Mesothelial cell of epicardium (in vitro differentiated cells): ENCODE measurements around the gene SLC9A7. TPM values are rescaled to one million over a fixed set of nuclear protein-coding genes. Genes with fewer than 3 reads are reported as not detected.

ENCODE experiments used
- DNase-seq, 2 experiments: peaks; one replicate each; pipeline ENCODE4 v3.0.0; 2021; ENCODE audit warnings: low spot score in 2 of 2; ENCODE audit not compliant: unreplicated experiment in 2 of 2
- H3K27ac Mint-ChIP-seq: 2 replicates; pipeline ENCODE4 v1.8.0; 2021; ENCODE audit warnings: mixed read lengths
- H3K27me3 Mint-ChIP-seq: 2 replicates; pipeline ENCODE4 v1.8.0; 2021; ENCODE audit warnings: low read depth, mixed read lengths
- H3K36me3 Mint-ChIP-seq: 2 replicates; pipeline ENCODE4 v1.8.0; 2021; ENCODE audit warnings: mixed read lengths
- H3K4me1 Mint-ChIP-seq: 2 replicates; pipeline ENCODE4 v1.8.0; 2021; ENCODE audit warnings: mixed read lengths
- H3K4me3 Mint-ChIP-seq: 2 replicates; pipeline ENCODE4 v1.8.0; 2021; ENCODE audit warnings: mild to moderate bottlenecking, moderate library complexity, mixed read lengths
- H3K9me3 Mint-ChIP-seq: 2 replicates; pipeline ENCODE4 v1.8.0; 2021; ENCODE audit warnings: mixed read lengths
- CTCF ChIP-seq: fragments of 200-600 bp; sonication (generic); IDR thresholded peaks from one replicate; pipeline ENCODE4 v1.5.0; 2021; ENCODE audit warnings: antibody characterized with exemption; ENCODE audit not compliant: unreplicated experiment
- total RNA-seq: library from RNA; stranded (reverse); gene quantifications from 3 replicates; pipeline ENCODE4 v1.2.1, GENCODE V29; 2021

Gene SLC9A7
- total RNA-seq, 1 donor from 2014 or later: 14.1 TPM

DNA sequence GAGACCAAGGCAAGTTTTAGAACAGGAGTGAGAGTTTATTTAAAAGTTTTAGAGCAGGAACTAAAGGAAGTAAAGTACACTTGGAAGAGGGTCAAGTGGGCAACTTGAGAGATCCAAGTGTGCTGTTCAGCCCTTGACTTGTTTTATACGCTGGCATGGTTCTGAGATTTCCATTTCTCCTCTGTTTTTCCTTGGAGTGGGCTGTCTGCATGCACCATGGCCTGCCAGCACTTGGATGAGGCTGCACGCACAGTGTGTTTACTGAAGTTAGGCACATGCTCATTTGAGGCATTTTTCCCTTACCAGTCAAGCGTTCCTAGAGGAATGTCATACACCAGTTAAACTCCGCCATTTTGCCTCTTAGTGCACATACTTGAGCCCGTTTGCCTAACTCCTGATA lies 205.0 kb downstream of the SLC9A7 start:
- no peak overlapping the region for H3K4me3 Mint-ChIP-seq
- H3K27ac Mint-ChIP-seq: no peak overlapping the region
- no peaks in the 10 kb centered on the region for H3K27me3 Mint-ChIP-seq
- H3K4me1 Mint-ChIP-seq: peaks cover 5% of the 10 kb centered on the region
- no peak for TF ChIP-seq CTCF
- peaks cover 30% of the 10 kb centered on the region for H3K9me3 Mint-ChIP-seq
- DNase-seq: no peak
- peaks cover 6% of the 10 kb centered on the region for H3K36me3 Mint-ChIP-seq

- H3K27ac Mint-ChIP-seq: peak overlapping the region; percentile 52
- peaks cover 7% of the 10 kb centered on the region for H3K4me1 Mint-ChIP-seq
- peaks cover 20% of the 10 kb centered on the region for H3K9me3 Mint-ChIP-seq
- H3K27me3 Mint-ChIP-seq: no peaks in the 10 kb centered on the region
- H3K4me3 Mint-ChIP-seq: no peak overlapping the region
- no peak for TF ChIP-seq CTCF
- no peak for DNase-seq
- H3K36me3 Mint-ChIP-seq: peaks cover 7% of the 10 kb centered on the region
Measured at GRCh38 chrX:46551494-46552128, 207.3 kb downstream of the SLC9A7 start.

- H3K4me3 Mint-ChIP-seq: no peak overlapping the region
- H3K4me1 Mint-ChIP-seq: peaks cover 12% of the 10 kb centered on the region
- peaks cover 7% of the 10 kb centered on the region for H3K36me3 Mint-ChIP-seq
Measured at GRCh38 chrX:46549914-46550313, 209.0 kb downstream of the SLC9A7 start.

More at GRCh38 chrX:46549914-46550313, 209.0 kb downstream of the SLC9A7 start:
- H3K9me3 Mint-ChIP-seq: peaks cover 20% of the 10 kb centered on the region
- H3K27me3 Mint-ChIP-seq: no peaks in the 10 kb centered on the region
- no peak overlapping the region for H3K27ac Mint-ChIP-seq
- no peak for DNase-seq
- TF ChIP-seq CTCF: no peak

Other genes starting within 250 kb of the SLC9A7 start
- gene ZNF674, start 213.7 kb downstream of the SLC9A7 start, total RNA-seq: 4.5 to 6.4 TPM (median 5.7 TPM) in 3 replicates
- 0.40 to 0.54 TPM (median 0.53 TPM) in 3 replicates for gene CHST7, start 185.4 kb downstream of the SLC9A7 start, total RNA-seq
- 8.1 to 8.9 TPM (median 8.7 TPM) in 3 replicates for gene RP2, start 77.9 kb upstream of the SLC9A7 start, total RNA-seq
- gene JADE3, start 153.3 kb upstream of the SLC9A7 start, total RNA-seq: 15.5 to 16.4 TPM (median 16.4 TPM) in 3 replicates